ENCODE data around the gene TTC34.

TTC34 gene

GRCh38 chr1:2811533-2811918 lies 10.0 kb upstream of the TTC34 start:
- H3K4me3 ChIP-seq (ENCODE audit: low read depth, low read length), result no peak overlapping the region
- no peak for DNase-seq (ENCODE audit: low read depth)
- no peak for TF ChIP-seq CTCF (IDR thresholded peaks at IDR 0.05; ENCODE audit: control insufficient read depth, extremely low read depth, insufficient read depth)

- no peak for TF ChIP-seq CTCF (IDR thresholded peaks at IDR 0.05; ENCODE audit: control insufficient read depth, extremely low read depth, insufficient read depth)
- DNase-seq (ENCODE audit: low read depth), result no peak
- no peak overlapping the region for H3K4me3 ChIP-seq (ENCODE audit: low read depth, low read length)
Measured at GRCh38 chr1:2810899-2811532, 9.5 kb upstream of the TTC34 start.

GRCh38 chr1:2810281-2810680 lies 8.8 kb upstream of the TTC34 start:
- H3K4me3 ChIP-seq (ENCODE audit: low read depth, low read length), result no peak overlapping the region
- no peak for DNase-seq (ENCODE audit: low read depth)
- TF ChIP-seq CTCF (IDR thresholded peaks at IDR 0.05; ENCODE audit: control insufficient read depth, extremely low read depth, insufficient read depth), result no peak

GRCh38 chr1:2809656-2810055 lies 8.2 kb upstream of the TTC34 start:
- TF ChIP-seq CTCF (IDR thresholded peaks at IDR 0.05; ENCODE audit: control insufficient read depth, extremely low read depth, insufficient read depth), result no peak
- no peak for DNase-seq (ENCODE audit: low read depth)
- H3K4me3 ChIP-seq (ENCODE audit: low read depth, low read length), result no peak overlapping the region

GRCh38 chr1:2808831-2809605 lies 7.5 kb upstream of the TTC34 start:
- TF ChIP-seq CTCF (IDR thresholded peaks at IDR 0.05; ENCODE audit: control insufficient read depth, extremely low read depth, insufficient read depth), result no peak
- H3K4me3 ChIP-seq (ENCODE audit: low read depth, low read length), result no peak overlapping the region
- no peak for DNase-seq (ENCODE audit: low read depth)

GRCh38 chr1:2808386-2808705 lies 6.9 kb upstream of the TTC34 start:
- no peak for DNase-seq (ENCODE audit: low read depth)
- no peak for TF ChIP-seq CTCF (IDR thresholded peaks at IDR 0.05; ENCODE audit: control insufficient read depth, extremely low read depth, insufficient read depth)
- no peak overlapping the region for H3K4me3 ChIP-seq (ENCODE audit: low read depth, low read length)
